Eye (tissue), 1 donor: ENCODE measurements around the gene MAGEL2.
"Not testable (repeated sequence)": the region's sequence is repeated elsewhere in the genome, so short reads cannot be mapped to it uniquely, and the experiment has no call there.

Source experiments
- DNase-seq: peaks from one replicate; pipeline ENCODE4 v3.0.0-alpha.2; 2015

MAGEL2 gene

DNA sequence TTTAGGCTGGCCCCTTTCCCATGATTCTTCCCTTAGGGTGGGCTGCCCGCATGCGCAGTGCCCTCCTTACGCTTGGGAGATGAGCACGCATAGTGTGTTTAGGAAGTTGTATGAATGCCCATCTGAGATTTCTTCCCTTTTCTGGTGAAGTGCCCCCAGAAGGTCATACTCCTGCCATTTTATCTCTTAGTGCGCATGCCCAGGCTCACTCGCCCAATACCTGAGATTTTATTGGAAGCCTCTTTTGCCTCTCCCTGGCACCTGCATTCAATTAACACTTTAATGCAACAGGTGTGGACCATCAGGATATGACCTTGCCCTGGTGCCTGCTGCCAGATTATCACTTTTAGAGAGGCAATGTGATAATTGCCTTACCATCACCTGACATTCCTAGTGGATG is 45.5 kb downstream of the MAGEL2 start:
- no peak for DNase-seq

- DNase-seq, result no peak
These were observed 48.6 kb downstream of the MAGEL2 start for GRCh38 chr15:23599053-23599452.

DNA sequence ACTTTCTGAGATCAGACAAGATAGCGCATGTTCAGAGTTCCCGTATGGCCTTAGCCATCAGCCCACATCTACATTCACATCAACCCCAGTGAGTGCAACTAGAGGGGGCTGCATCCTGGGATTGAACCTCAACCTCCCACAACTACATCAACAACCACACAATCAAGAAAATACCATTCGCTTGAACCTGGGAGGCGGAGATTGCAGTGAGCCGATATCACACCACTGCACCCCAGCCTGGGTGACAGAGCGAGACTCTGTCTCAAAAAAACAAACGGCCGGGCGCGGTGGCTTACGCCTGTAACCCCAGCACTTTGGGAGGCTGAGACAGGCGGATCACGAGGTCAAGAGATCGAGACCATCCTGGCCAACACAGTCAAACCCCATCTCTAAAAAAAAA is 50.4 kb downstream of the MAGEL2 start:
- not testable (repeated sequence) for DNase-seq

DNA sequence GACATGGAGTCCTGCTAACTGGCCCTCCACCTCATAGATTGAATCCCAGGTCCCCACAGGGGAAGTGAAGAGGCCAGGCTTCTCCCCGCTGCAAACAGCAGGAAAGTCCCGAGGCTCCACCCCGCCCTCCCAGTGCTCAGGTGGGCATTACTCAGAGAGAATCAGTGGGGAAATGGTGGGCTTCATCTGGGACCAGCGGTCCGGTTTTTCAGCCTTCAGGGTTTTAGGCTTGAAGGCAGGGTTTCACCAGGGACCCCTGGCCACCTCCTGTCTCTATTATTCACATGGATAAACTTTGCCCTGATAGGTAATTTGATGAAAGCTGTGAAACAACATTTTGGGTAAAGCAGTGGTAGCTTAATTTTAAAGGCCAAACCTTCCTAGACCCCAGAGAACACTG is 50.9 kb downstream of the MAGEL2 start:
- no peak for DNase-seq

DNA sequence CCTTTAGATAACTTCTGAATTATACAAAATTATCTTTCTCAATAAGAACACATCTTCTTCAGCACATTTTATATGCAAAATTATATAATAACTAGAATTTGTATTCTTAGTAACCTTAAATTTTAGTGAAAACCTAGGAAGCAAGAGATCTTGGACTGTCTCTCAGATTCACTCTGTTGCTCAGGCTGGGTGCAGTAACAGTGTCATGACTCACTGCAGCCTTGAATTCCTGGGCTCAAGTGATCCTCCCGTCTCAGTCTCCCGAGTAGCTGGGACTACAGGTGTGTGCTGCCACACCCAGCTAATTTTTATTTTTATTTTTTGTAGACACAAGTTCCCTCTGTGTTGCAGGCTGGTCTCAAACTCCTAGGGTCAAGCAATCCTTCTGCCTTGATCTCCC is 52.3 kb downstream of the MAGEL2 start:
- DNase-seq, result no peak

DNA sequence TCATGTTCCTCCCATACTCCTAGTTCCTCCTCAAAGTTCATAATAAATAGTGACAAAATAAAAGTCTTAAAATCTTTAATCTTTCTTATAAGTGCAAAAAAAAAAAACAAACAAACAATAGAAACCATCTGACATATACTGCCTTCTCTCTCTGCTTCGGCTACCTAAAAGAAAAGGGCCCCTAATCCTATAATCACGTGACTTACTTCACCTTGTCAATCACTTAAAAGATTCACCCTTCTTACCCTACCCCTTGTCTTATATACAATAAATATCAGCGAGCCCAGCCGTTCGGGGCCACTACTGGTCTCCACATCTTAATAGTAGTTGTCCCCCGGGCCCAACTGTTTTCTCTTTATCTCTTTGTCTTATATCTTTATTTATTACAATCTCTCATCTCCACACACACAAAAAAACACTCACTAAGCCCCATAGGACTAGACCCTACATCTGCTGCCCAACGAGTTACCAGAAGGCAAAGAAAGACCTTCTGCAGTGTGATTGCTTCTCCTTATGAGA is 53.4 kb downstream of the MAGEL2 start:
- no peak for DNase-seq
